ENCODE measurements around the gene GXYLT2.

The GXYLT2 gene

DNA sequence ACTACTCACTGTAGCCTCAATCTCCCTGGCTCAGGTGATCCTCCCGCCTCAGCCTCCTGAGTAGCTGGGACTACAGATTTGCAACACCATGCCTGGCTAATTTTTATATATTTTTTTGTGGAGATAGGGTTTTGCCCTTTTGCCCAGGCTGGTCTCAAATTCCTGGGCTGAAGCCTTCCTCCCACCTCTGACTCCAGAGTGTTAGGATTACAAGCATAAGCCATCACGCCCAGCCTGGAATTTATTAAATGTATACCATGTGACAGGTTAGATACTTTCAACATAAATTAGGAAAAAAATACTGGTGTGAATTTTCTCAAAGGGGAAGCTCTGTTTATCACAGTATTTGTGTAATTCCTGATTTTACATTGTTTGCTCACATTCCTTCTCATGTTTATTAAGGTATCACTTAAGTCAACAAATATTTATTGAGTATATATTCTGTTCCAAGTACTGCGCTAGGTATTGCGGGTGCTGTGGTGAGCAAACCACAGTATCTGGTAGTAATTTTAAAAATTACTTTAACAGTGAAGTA lies 133.5 kb downstream of the GXYLT2 start:
- DNase-seq = no peak

GRCh38 chr3:73024836-73025235 lies 137.0 kb downstream of the GXYLT2 start:
- DNase-seq = no peak

GRCh38 chr3:73026111-73026759 lies 138.4 kb downstream of the GXYLT2 start:
- DNase-seq = no peak

All from GF-D8 (cell line).